ENCODE data around the gene PCSK6. TPM values are rescaled to one million over a fixed set of nuclear protein-coding genes. Genes with fewer than 3 reads are reported as not detected.
A peak's percentile ranks its signal among the peaks of the same experiment; 100 is the strongest.

The PCSK6 gene
- total RNA-seq, 2 experiments from 2014 or later: 1.4 to 2.1 TPM

DNA sequence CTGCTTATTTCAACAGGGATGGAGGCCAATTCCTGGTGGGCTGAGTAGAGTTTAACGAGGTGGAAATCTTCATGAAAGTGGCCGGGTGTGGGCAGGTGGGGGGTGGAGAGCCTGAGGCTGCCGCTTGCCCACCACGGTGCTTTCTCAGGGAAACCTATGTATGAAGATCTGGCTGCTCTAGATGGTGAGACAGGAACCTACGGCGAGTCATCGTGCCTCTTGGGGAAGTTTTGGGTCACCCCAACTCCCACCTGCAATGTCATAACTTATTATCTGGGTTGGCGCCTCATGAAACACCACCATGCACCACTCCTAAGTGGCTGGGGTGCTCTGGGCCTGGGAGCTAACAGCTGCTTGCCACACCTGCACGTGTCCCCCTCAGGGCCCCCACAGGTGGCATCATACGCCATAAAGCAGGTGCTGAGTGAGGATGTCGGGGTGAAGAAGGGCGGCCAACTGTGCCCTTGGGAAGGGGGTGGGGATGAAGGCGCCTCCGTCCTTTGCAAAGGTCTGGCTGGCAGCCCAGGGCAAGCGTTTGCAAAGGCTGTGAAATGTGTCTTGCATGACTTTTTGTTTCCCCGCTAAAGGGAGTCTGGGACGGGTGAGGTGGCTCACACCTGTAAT, 166.5 kb downstream of the PCSK6 start:
- Mint-ChIP-seq H3K36me3 (peaks cover 3% of the 10 kb centered on the region), H3K27me3 (no peaks in the 10 kb centered on the region), H3K4me3 (no peak overlapping the region), H3K27ac (no peak overlapping the region), H3K9me3 (no peaks in the 10 kb centered on the region), H3K4me1 (peaks cover 19% of the 10 kb centered on the region)
- ATAC-seq (ENCODE audit: low read depth): no peak
- DNase-seq: no peak
- POLR2A ChIA-PET: no interaction called here

DNA sequence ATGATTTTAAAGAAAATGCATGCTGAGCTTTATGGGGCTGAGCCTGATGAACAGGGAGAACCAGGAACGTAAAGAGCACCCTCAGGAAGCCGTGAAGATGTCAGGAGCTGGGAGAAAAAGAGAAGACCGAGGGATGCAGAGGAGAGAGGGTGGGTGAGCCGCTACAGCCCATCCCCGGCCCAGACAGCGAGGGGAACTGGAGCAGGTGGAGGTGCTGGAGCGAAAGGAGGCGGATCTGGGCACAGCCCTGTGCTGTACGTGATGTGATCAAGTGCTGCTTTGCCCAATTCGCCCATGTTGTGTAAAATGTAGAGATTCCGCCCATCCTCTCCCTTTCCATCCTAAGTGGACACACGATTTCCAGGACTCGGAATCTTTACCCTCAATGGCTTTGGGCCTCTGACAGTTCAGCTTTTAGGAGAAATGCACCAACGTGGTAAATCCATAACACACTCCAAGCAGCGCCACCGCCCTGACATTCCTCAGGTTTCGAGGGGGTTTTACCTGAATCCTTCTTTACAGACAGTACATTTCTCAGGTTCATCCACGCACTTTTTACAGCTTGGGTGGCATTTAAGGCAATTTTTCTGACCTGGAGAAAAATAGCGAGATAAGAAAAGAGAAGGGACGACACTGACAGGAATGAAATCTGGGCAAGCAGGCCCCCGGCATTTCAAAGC, 167.4 kb downstream of the PCSK6 start:
- Mint-ChIP-seq H3K4me3 (no peak overlapping the region), H3K27ac (no peak overlapping the region), H3K4me1 (peaks cover 19% of the 10 kb centered on the region), H3K9me3 (no peaks in the 10 kb centered on the region), H3K27me3 (no peaks in the 10 kb centered on the region), H3K36me3 (peaks cover 3% of the 10 kb centered on the region)
- ATAC-seq (ENCODE audit: low read depth): no peak
- POLR2A ChIA-PET: no interaction called here
- DNase-seq: no peak

DNA sequence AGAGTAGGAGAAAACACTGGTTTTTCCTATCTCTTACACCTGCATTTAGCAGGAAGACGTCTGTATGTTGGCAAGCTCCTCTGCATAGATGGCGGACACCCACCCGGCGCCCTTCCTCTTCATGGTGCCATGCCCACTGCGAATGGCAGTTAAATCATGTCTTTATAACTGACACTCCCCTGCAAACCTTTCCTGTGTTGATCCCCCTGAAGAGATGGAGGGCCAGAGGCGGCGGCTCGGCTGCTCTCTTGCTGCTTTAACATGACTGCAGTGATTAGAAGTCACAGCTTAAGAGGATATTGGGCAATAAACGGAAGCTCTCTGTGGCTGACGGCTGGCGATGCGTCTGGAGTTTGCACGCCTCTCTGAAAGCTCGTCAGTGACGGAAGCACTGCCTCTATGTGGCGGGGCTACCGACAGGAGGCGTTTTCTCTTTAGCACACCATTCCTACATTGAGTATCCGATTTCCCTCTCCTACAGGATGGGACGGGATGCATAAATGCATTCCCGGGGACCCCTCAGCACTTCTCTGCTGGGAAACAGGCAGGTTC, 168.9 kb downstream of the PCSK6 start:
- no peaks in the 10 kb centered on the region for H3K9me3 Mint-ChIP-seq
- H3K4me1 Mint-ChIP-seq: peaks cover 19% of the 10 kb centered on the region
- peak; percentile 71 for DNase-seq
- peak; percentile 99 for ATAC-seq (ENCODE audit: low read depth)
- POLR2A ChIA-PET: interaction anchor here (0.6 to 2.9 kb wide), 10 partner anchors 11 to 334 kb away, joined by 3 to 29 read pairs (median 4); partner anchors contain the start of gene SNRPA1
- peak overlapping the region; percentile 98 for H3K27ac Mint-ChIP-seq
- H3K4me3 Mint-ChIP-seq: peak overlapping the region; percentile 92
- no peaks in the 10 kb centered on the region for H3K27me3 Mint-ChIP-seq
- H3K36me3 Mint-ChIP-seq: peaks cover 3% of the 10 kb centered on the region

DNA sequence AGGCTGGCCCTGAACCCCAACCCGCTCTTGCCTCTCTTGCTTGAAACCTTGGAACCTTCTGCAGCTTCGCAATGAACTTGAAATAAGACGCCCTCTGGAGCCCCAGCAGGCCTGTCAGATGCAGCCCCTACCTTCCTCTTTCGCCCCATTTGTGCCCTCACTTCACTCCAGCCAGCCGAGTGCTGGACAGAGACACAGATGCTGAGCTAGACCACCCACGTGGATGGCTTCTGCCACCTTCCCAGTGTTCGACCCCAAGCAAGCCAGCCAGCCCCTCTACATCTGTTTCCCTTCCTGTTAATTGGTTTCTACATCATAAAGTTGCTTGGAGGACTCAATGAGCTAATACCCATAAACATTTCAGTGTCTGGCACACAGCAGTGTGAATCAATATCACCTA, 170.7 kb downstream of the PCSK6 start:
- no peak for DNase-seq
- ATAC-seq (ENCODE audit: low read depth): no peak
- H3K27ac Mint-ChIP-seq: no peak overlapping the region
- H3K27me3 Mint-ChIP-seq: no peaks in the 10 kb centered on the region
- H3K9me3 Mint-ChIP-seq: no peaks in the 10 kb centered on the region
- H3K36me3 Mint-ChIP-seq: peaks cover 3% of the 10 kb centered on the region
- peaks cover 16% of the 10 kb centered on the region for H3K4me1 Mint-ChIP-seq
- POLR2A ChIA-PET: interaction anchor here (2.6 to 2.9 kb wide), 2 partner anchors 15 to 24 kb away, joined by 13 to 29 read pairs; partner anchors contain the start of gene SNRPA1
- H3K4me3 Mint-ChIP-seq: no peak overlapping the region

DNA sequence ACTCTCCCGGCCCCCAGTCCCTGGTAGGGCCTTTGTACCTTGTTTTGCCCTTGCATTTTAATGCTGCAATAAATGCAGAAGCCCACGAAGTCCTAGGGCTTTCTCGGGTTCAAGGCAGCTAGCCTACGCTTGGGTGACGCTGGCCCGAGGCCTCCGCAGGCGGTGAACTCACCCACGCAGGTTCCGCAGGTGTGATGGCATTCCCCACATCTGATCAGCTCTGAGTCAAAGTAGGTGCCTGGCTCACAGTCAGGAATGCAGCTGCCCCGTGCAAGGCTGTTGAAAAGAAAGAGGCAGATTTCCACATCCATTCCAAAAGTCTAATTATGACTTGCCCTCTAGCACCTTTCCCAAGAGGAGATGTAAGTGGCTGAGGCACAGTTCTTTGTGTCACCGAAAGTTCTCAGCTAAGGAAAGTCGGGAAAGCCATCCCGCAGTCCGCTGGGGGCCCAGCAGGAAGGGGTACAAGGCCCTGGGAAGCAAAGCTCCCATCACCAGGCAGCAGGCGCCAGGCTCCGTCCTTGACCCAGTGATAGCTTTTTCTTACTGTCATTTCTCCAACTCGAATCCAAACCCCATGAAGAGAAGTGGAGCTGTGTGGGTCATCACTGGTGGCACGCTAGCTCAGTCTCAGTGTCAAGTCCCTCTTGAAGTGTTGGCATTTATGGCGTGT, 171.2 kb downstream of the PCSK6 start:
- Mint-ChIP-seq H3K4me1 (peaks cover 16% of the 10 kb centered on the region), H3K27me3 (no peaks in the 10 kb centered on the region), H3K9me3 (no peaks in the 10 kb centered on the region), H3K36me3 (peaks cover 3% of the 10 kb centered on the region), H3K4me3 (no peak overlapping the region), H3K27ac (no peak overlapping the region)
- POLR2A ChIA-PET: no interaction called here
- no peak for DNase-seq
- no peak for ATAC-seq (ENCODE audit: low read depth)

DNA sequence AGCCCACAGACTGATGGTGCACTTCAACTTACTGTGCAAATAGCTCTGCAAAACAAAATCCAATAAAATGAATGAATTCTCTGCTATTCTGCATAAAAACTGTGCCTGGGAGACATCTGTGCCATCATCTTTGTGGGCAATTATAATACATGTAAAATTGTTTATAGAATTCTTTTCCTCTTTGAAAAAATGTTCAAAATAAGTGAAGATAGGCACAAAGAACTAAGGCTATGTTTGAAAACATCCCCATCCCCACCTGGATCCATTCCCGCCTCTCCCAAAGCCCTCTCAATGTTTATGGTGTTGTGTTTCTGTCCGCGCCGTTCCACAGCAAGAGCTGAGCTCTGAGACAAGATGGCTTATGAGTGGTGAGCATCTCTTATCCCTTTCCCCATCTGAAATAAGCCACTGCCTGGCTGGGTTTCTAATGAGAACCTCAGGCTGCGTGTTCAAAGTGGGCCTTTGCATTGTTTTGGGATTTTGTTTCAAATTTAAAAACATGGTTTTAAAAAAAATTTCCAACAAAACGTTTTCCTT, 172.1 kb downstream of the PCSK6 start:
- DNase-seq (no peak), ATAC-seq (ENCODE audit: low read depth) (no peak)
- Mint-ChIP-seq H3K27ac (no peak overlapping the region), H3K27me3 (no peaks in the 10 kb centered on the region), H3K4me3 (no peak overlapping the region), H3K4me1 (peaks cover 16% of the 10 kb centered on the region), H3K9me3 (no peaks in the 10 kb centered on the region), H3K36me3 (peaks cover 3% of the 10 kb centered on the region)
- POLR2A ChIA-PET: no interaction called here

DNA sequence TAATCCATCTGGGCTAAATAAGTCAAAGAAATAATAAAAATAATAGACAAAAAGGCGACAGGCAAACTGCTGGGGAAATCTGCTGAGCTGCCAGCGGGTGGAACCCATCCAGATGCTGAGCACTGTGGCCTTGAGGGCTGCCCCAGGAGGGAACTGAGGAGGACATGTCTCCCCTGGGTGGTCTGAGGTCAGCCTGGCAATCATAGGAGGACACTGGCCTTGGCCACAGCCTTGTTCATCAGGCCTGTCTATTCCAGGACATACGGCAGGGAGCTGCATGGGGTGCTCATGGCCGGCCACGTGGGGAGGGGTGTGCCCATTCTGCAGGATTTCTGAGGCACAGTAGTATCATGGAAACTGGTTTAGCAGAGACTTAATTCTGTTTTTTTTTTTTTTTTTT, 173.0 kb downstream of the PCSK6 start:
- no peak for DNase-seq
- Mint-ChIP-seq H3K27me3 (no peaks in the 10 kb centered on the region), H3K27ac (no peak overlapping the region), H3K9me3 (no peaks in the 10 kb centered on the region), H3K4me3 (no peak overlapping the region), H3K4me1 (peaks cover 13% of the 10 kb centered on the region), H3K36me3 (no peaks in the 10 kb centered on the region)
- POLR2A ChIA-PET: no interaction called here
- ATAC-seq (ENCODE audit: low read depth): no peak

DNA sequence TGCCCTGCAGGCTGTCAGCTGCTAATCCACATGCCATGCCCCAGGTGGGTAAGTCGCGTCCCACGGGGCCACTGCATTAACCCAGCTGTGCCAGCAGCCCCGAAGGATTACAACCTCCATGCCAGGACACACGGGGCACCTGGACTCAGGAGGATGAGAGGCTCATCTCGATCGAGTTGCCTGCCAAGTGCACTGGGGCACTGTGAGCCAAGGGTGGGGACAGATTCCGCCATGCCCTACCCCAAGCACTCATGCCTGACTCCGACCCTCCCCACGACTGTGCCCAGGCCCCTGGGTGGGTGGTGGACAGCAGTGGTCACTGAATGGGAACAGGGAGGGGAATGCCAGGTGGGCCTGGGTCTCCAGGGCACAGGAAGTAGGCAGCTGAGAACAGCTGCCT, 173.8 kb downstream of the PCSK6 start:
- Mint-ChIP-seq H3K36me3 (no peaks in the 10 kb centered on the region), H3K27me3 (no peaks in the 10 kb centered on the region), H3K4me3 (no peak overlapping the region), H3K9me3 (no peaks in the 10 kb centered on the region), H3K4me1 (peaks cover 9% of the 10 kb centered on the region), H3K27ac (no peak overlapping the region)
- DNase-seq (no peak), ATAC-seq (ENCODE audit: low read depth) (no peak)
- POLR2A ChIA-PET: no interaction called here

DNA sequence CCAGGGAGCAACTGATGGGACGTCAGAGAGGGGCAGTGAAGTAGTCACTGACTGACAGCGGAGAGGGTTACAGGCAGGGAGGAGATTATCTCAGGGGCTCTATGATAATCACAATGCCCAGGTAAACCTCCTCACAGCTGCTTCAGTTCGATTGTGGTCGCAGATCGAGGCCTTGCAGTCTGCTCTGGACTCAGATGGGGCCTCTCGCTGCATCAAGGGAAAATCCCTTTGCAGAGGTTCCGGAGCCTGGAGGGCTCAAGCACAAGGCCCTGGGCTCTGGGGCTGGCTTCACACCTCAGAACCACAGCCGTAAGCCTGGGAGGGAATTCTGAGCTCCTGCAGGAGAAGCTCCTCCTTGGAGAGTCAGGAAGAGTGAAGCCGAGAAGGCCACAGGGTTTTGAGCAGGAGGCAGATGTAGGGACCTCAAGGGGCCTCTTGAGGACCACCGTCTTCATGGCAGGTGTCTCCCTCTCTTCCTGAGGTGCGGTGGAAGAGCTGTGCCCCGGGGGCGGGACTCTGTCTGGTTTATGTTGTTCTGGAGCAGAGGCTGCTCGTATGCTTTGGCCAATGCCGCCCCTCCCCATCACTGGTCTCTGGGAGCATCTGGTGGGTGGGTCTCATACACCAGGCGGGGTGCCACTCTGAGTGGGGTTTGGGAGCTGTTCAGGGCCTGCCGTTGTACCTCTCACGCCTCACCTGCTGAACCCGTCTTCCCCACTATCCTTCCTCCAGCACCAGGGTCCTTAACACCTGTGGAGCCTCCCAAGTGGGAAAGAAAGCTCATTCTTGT, 175.0 kb downstream of the PCSK6 start:
- POLR2A ChIA-PET: no interaction called here
- DNase-seq: peak; percentile 18

DNA sequence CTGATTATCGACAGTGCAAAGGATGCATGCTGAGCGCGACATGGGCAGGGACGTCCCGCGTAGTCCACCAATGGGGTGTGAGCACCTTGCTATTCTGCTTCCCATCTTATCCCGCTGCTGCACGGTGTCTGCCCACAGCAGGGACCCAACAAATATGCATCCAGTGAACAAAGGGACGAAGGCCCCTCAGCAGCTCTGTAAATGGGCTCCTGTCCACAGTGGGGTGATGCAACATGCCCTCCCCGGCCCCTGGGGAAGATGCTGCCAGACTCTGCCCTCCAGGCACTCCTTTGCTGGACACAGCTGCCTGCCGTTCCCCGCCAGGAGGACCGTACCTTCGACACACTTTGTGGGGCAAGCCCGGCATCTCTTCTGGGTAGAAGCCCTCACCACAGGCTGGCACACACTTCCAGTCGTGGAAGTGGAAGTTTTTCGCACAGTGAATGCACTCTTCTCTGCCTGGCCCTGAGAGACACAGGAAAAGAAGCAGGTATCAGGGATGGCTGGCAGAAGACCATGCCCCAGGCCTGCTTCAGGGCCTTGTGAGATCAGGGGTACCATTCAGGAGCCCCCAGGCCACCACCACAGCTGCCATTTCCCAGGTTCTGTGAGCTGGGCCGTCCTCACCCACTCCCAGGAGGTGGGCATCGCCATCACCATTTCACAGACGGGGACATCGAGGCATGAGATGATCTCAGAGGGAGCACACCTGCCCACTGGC, 176.3 kb downstream of the PCSK6 start:
- DNase-seq (peak; percentile 22), ATAC-seq (ENCODE audit: low read depth) (no peak)
- POLR2A ChIA-PET: no interaction called here
- Mint-ChIP-seq H3K36me3 (no peaks in the 10 kb centered on the region), H3K4me1 (no peaks in the 10 kb centered on the region), H3K27me3 (no peaks in the 10 kb centered on the region), H3K27ac (no peak overlapping the region), H3K4me3 (no peak overlapping the region), H3K9me3 (no peaks in the 10 kb centered on the region)

More for the DNA sequence above, 175.0 kb downstream of the PCSK6 start:
- Mint-ChIP-seq H3K9me3 (no peaks in the 10 kb centered on the region), H3K36me3 (no peaks in the 10 kb centered on the region), H3K27me3 (no peaks in the 10 kb centered on the region), H3K4me3 (no peak overlapping the region), H3K27ac (no peak overlapping the region), H3K4me1 (peaks cover 2% of the 10 kb centered on the region)
- ATAC-seq (ENCODE audit: low read depth): no peak

DNA sequence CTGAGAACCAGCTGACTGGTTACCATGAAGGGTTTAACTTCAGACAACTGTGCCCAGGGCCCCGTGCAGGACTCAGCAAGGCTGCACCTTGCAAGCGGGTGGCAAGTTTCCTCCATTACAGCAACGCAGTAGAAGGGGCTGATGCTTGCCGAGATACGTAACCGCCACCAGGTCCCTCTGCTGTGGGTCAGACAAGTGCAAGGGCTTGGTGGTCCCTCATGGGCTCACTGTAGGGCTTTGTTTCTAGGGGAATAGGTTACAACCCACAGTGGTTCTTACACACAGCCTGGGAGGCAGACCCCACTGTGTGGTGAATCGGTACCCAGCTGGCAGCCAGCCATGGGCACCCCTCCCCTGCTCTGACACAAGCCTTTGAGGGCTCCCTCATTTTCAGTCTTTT, 179.0 kb downstream of the PCSK6 start:
- Mint-ChIP-seq H3K4me3 (no peak overlapping the region), H3K27ac (no peak overlapping the region), H3K4me1 (no peaks in the 10 kb centered on the region), H3K9me3 (no peaks in the 10 kb centered on the region), H3K36me3 (no peaks in the 10 kb centered on the region), H3K27me3 (no peaks in the 10 kb centered on the region)
- DNase-seq (no peak), ATAC-seq (ENCODE audit: low read depth) (no peak)
- POLR2A ChIA-PET: no interaction called here

DNA sequence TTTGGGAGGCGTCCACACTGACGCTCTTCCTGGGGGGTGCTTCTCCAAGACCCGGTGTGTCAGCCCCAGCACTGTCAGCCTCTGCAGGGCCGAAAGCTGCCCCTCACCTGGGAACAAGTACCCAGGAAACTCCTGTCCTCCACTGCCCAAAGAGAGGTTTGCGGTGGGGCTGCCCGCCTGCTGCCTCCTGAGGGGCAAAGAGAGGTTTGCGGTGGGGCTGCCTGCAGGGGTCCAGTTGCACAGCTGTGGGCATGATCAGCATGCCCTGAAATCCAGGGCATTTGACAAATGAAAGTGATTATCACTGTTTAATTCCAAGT, 179.4 kb downstream of the PCSK6 start:
- H3K4me3 Mint-ChIP-seq: no peak overlapping the region
- POLR2A ChIA-PET: no interaction called here
- H3K4me1 Mint-ChIP-seq: no peaks in the 10 kb centered on the region
- no peaks in the 10 kb centered on the region for H3K9me3 Mint-ChIP-seq
- no peak overlapping the region for H3K27ac Mint-ChIP-seq
- DNase-seq: no peak
- ATAC-seq (ENCODE audit: low read depth): no peak
- H3K36me3 Mint-ChIP-seq: no peaks in the 10 kb centered on the region
- no peaks in the 10 kb centered on the region for H3K27me3 Mint-ChIP-seq
